Astrocyte (in vitro differentiated cells and primary cell): ENCODE results near the gene SGIP1. TPM values are rescaled to one million over a fixed set of nuclear protein-coding genes. Genes with fewer than 3 reads are reported as not detected.

Experiments used
- DNase-seq: peaks from one replicate; pipeline ENCODE4 v3.0.0-alpha.2; 2010; ENCODE audit warnings: low read depth
- FAIRE-seq: peaks from 2 replicates; lab custom pipeline; 2011; peaks lifted over from hg19 to GRCh38; lab: Jason Lieb, UNC
- H2AFZ ChIP-seq: 2 replicates; pipeline ENCODE4 v1.6.0; 2012; ENCODE audit warnings: low read depth, low read length, inconsistent platforms
- H3K27ac ChIP-seq: 2 replicates; pipeline ENCODE4 v1.5.1; 2011; ENCODE audit warnings: low read depth, low read length, inconsistent platforms
- H3K27me3 ChIP-seq: 2 replicates; pipeline ENCODE4 v1.6.0; 2011; ENCODE audit warnings: low read length, inconsistent platforms; ENCODE audit not compliant: insufficient read depth
- H3K36me3 ChIP-seq: 2 replicates; pipeline ENCODE4 v1.5.1; 2011; ENCODE audit warnings: low read length, inconsistent platforms; ENCODE audit not compliant: insufficient read depth
- H3K4me1 ChIP-seq: 2 replicates; pipeline ENCODE4 v1.5.1; 2011; ENCODE audit warnings: low read length, inconsistent platforms; ENCODE audit not compliant: insufficient read depth
- H3K4me2 ChIP-seq: 2 replicates; pipeline ENCODE4 v1.6.0; 2012; ENCODE audit warnings: low read length, inconsistent platforms
- H3K4me3 ChIP-seq: 2 replicates; pipeline ENCODE4 v1.5.1; 2011; ENCODE audit warnings: low read depth, mild to moderate bottlenecking, low read length, inconsistent platforms; ENCODE audit not compliant: insufficient read depth
- H3K79me2 ChIP-seq: 2 replicates; pipeline ENCODE4 v1.6.0; 2012; ENCODE audit warnings: mild to moderate bottlenecking, low read length, inconsistent platforms; ENCODE audit not compliant: insufficient read depth
- H3K9ac ChIP-seq: 2 replicates; pipeline ENCODE4 v1.6.0; 2012; ENCODE audit warnings: mild to moderate bottlenecking, low read length, inconsistent platforms
- H3K9me3 ChIP-seq: 2 replicates; pipeline ENCODE4 v1.5.1; 2012; ENCODE audit warnings: low read depth, mild to moderate bottlenecking, low read length, inconsistent platforms; ENCODE audit not compliant: insufficient read depth
- H4K20me1 ChIP-seq: 2 replicates; pipeline ENCODE4 v1.6.0; 2012; ENCODE audit warnings: low read length, inconsistent platforms; ENCODE audit not compliant: insufficient read depth
- H3K27ac Mint-ChIP-seq: one replicate; pipeline ENCODE4 v1.8.0; 2021; ENCODE audit warnings: mild to moderate bottlenecking, mixed read lengths; ENCODE audit not compliant: unreplicated experiment
- H3K27me3 Mint-ChIP-seq: one replicate; pipeline ENCODE4 v1.8.0; 2021; ENCODE audit warnings: low read depth, mixed read lengths; ENCODE audit not compliant: unreplicated experiment
- H3K36me3 Mint-ChIP-seq: one replicate; pipeline ENCODE4 v1.8.0; 2021; ENCODE audit warnings: low read depth, mixed read lengths; ENCODE audit not compliant: unreplicated experiment
- H3K4me1 Mint-ChIP-seq: one replicate; pipeline ENCODE4 v1.8.0; 2021; ENCODE audit warnings: low read depth, mixed read lengths; ENCODE audit not compliant: unreplicated experiment
- H3K4me3 Mint-ChIP-seq: one replicate; pipeline ENCODE4 v1.8.0; 2021; ENCODE audit warnings: mild to moderate bottlenecking, moderate library complexity, mixed read lengths; ENCODE audit not compliant: unreplicated experiment
- H3K9me3 Mint-ChIP-seq: one replicate; pipeline ENCODE4 v1.8.0; 2021; ENCODE audit warnings: mild to moderate bottlenecking, mixed read lengths; ENCODE audit not compliant: unreplicated experiment
- CTCF ChIP-seq: IDR thresholded peaks from 2 replicates; pipeline ENCODE4 v1.5.1; 2011; ENCODE audit warnings: low read depth, mild to moderate bottlenecking, inconsistent platforms, low read length, moderate library complexity; ENCODE audit not compliant: insufficient read depth
- EZH2 ChIP-seq: IDR thresholded peaks from 2 replicates; pipeline ENCODE4 v1.6.1; 2012; ENCODE audit warnings: mild to moderate bottlenecking, low read length, inconsistent platforms; ENCODE audit not compliant: insufficient read depth
- total RNA-seq: library from RNA; stranded (reverse); gene quantifications from 2 replicates; pipeline ENCODE4 v1.2.1, GENCODE V29; 2021

The SGIP1 gene
- total RNA-seq, 1 donor from 2014 or later: 8.8 TPM

DNA sequence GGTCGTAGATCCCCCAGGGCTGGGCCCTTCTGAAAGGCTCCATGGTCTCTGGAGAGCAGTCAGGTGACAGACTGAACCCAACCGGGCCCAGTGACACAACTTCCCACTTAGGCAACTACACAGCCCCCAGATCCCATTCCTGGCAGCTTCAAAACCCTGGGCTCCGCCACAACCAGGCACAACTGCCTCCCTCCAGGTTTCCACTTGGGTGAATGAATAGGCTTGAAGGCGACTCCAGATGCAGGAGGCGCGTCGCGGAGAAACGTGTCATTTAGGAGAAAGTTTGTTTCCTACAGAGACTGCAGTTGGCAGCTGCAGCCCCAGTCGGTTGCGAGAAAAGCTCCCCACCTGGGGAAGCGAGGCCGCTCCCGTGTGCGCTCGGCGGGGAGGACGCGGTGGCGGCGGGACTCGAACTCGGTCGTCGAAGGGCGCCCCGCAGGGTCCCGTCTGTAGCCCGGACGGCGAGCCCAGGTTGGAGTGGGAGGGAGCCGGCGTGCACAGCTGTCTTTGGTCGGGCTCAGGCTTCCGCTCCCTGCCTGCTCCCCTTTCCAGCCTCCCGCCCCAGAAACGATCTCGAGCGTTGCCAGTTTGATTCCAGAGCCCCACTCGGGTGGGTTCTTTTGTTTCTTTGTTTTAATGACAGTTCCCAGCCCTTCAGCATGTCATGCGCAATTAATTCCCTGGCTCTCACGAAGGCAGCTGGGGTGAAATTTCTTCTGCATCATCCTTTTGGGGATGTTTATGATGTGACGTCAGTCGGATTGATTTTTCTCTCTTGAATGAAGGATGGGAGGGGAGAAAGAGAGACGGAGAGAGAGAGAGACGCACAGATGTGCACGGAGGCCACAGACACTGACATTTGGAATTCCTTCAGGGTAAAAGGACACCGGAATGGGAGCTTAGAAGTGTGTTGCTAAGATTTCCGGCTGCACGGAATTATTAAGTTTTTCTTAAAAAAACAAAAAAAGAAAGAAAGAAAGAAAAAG, 862 bp upstream of the SGIP1 start:
- Histone ChIP-seq H3K79me2 (peaks cover 37% of the 10 kb centered on the region), H4K20me1 (no peaks in the 10 kb centered on the region), H2AFZ (peak overlapping the region; percentile 75), H3K9ac (peak overlapping the region; percentile 85), H3K4me1 (peaks cover 10% of the 10 kb centered on the region), H3K4me2 (peak overlapping the region; percentile 83), H3K36me3 (no peaks in the 10 kb centered on the region), H3K27me3 (no peaks in the 10 kb centered on the region), H3K4me3 (peak overlapping the region; percentile 71), H3K27ac (peak overlapping the region; percentile 87), H3K9me3 (no peaks in the 10 kb centered on the region)
- Mint-ChIP-seq H3K4me3 (peak overlapping the region; percentile 92), H3K36me3 (no peaks in the 10 kb centered on the region), H3K27me3 (peaks cover 2% of the 10 kb centered on the region), H3K27ac (peak overlapping the region; percentile 89), H3K9me3 (no peaks in the 10 kb centered on the region), H3K4me1 (peaks cover 8% of the 10 kb centered on the region)
- FAIRE-seq (peak; percentile 50), DNase-seq (peak; percentile 86)
- no peak for TF ChIP-seq EZH2
- no peak for TF ChIP-seq CTCF

DNA sequence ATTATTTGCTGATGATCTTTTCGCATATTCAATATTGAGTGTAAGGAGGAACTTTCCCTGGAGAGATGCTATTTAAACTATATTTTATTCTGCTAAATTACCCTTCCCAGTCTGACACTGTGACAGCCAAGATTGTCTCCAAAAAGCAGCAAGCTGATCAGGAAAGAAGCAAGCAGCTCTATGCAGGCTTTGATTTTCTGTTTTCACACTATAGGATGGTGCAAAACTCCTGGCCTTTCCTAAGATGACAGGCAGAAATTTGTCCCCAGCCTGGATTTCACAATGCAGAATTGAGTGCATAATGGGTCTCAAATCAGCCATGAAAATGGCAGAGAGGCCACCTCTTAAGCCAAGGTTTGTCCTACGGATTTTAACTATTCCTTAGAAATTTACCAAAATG, 1.1 kb downstream of the SGIP1 start:
- H3K4me2 ChIP-seq: peak overlapping the region; percentile 83
- H3K36me3 ChIP-seq: no peaks in the 10 kb centered on the region
- H3K9me3 ChIP-seq: no peaks in the 10 kb centered on the region
- TF ChIP-seq EZH2 (no peak), CTCF (no peak)
- H3K4me3 ChIP-seq: peak overlapping the region; percentile 71
- no peak overlapping the region for H2AFZ ChIP-seq
- DNase-seq (no peak), FAIRE-seq (no peak)
- peaks cover 13% of the 10 kb centered on the region for H3K4me1 Mint-ChIP-seq
- no peak overlapping the region for H3K27ac Mint-ChIP-seq
- peaks cover 45% of the 10 kb centered on the region for H3K79me2 ChIP-seq
- peak overlapping the region; percentile 87 for H3K27ac ChIP-seq
- no peak overlapping the region for H3K4me3 Mint-ChIP-seq
- H4K20me1 ChIP-seq: no peaks in the 10 kb centered on the region
- peaks cover 2% of the 10 kb centered on the region for H3K27me3 Mint-ChIP-seq
- peak overlapping the region; percentile 85 for H3K9ac ChIP-seq
- peaks cover 13% of the 10 kb centered on the region for H3K4me1 ChIP-seq
- no peaks in the 10 kb centered on the region for H3K27me3 ChIP-seq
- no peaks in the 10 kb centered on the region for H3K36me3 Mint-ChIP-seq
- no peaks in the 10 kb centered on the region for H3K9me3 Mint-ChIP-seq

GRCh38 chr1:66535853-66536252, 1.9 kb downstream of the SGIP1 start:
- FAIRE-seq (peak; percentile 5), DNase-seq (no peak)
- Histone ChIP-seq H3K27ac (no peak overlapping the region), H3K4me2 (peak overlapping the region; percentile 83), H4K20me1 (no peaks in the 10 kb centered on the region), H3K4me1 (peaks cover 19% of the 10 kb centered on the region), H3K4me3 (peak overlapping the region; percentile 71), H3K9ac (peak overlapping the region; percentile 85), H3K79me2 (peaks cover 50% of the 10 kb centered on the region), H3K36me3 (no peaks in the 10 kb centered on the region), H3K9me3 (no peaks in the 10 kb centered on the region), H3K27me3 (no peaks in the 10 kb centered on the region), H2AFZ (no peak overlapping the region)
- H3K36me3 Mint-ChIP-seq: no peaks in the 10 kb centered on the region
- H3K9me3 Mint-ChIP-seq: no peaks in the 10 kb centered on the region
- no peak overlapping the region for H3K27ac Mint-ChIP-seq
- peaks cover 21% of the 10 kb centered on the region for H3K4me1 Mint-ChIP-seq
- TF ChIP-seq EZH2: no peak
- TF ChIP-seq CTCF: no peak
- H3K27me3 Mint-ChIP-seq: peaks cover 2% of the 10 kb centered on the region
- H3K4me3 Mint-ChIP-seq: no peak overlapping the region
